GM18867 (cell line): ENCODE data around the gene CD22.

ENCODE experiments used
- ATAC-seq: cut with Tn5 transposase; IDR thresholded peaks from one replicate; pipeline ENCODE4 v1.9.1; 2021; ENCODE audit warnings: mild to moderate bottlenecking, moderate library complexity; ENCODE audit not compliant: unreplicated experiment

Gene CD22

DNA sequence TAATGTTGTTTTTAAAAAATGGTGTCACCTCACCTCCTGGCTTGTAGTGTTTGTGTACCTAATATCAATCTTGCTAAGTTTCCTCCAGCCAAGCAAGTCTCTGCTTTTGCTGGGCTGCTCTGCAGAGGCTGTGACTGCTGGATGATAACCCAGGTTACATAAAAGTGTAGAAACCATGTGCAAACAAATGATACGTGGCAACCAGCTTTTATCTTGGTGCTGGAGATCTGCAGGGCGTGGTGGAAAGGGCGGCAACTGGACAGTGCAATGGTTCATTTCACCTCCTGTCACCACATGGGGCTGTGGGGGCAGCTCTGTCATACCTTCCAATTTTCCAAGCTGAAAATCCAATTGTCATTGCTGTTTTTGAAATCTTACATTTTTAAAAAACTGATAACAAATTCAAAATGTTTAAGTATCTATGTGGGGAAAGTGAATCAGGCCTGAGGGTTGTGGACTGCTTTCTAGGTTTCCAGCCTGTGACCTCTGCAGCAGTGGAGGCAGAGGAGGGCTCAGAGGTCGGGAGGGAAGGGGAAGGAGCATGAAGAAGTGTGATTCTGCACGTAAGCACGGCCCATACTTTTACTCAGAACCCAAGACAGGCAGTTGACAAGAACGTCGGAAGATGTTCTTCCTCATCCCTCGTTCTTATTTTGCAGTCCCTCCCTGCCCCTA lies 51.6 kb downstream of the CD22 start:
- no peak for ATAC-seq

DNA sequence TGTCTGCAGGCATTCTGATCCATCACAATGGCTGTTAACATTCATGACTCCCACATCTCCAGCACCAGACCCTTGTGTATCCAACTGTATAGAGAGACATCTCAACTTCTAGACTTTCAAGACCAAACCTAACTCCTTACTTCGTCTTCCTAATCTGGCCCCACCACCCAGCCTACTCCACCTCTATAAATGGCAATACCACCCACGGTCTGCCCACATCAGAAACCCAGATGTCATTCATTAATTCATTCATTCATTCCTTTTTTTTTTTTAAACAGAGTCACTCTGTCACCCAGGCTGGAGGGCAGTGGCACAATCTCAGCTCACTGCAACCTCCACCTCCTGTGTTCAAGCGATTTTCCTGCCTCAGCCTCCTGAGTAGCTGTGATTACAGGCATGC lies 52.3 kb downstream of the CD22 start:
- ATAC-seq: no peak

DNA sequence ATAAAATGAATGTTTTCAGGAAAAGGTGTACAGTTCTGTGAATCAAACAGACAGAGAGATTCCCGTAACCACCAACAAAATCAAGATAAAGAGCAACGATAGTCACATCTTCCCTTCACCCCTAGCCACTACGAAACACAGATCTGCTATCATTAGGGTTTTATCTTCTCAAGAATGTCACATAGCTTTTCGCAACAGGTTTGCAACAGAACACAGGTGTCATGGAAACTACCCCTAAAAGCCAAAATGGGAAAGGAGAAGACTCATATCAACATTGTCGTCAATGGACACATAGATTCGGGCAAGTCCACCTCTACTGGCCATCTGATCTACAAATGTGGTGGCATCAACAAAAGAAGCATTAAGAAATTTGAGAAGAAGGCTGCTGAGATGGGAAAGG lies 52.9 kb downstream of the CD22 start:
- no peak for ATAC-seq

DNA sequence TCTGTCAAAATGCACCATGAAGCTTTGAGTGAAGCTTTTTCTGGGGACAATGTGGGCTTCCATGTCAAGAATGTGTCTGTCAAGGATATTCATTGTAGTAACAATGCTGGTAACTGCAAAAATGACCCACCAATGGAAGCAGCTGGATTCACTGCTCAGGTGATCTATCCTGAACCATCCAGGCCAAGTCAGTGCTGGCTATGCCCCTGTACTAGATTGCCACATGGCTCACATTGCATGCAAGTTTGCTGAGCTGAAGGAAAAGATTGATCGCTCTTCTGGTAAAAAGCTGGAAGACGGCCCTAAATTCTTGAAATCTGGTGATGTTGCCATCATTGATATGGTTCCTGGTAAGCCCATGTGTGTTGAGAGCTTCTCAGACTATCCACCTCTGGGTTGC lies 54.5 kb downstream of the CD22 start:
- ATAC-seq: no peak

DNA sequence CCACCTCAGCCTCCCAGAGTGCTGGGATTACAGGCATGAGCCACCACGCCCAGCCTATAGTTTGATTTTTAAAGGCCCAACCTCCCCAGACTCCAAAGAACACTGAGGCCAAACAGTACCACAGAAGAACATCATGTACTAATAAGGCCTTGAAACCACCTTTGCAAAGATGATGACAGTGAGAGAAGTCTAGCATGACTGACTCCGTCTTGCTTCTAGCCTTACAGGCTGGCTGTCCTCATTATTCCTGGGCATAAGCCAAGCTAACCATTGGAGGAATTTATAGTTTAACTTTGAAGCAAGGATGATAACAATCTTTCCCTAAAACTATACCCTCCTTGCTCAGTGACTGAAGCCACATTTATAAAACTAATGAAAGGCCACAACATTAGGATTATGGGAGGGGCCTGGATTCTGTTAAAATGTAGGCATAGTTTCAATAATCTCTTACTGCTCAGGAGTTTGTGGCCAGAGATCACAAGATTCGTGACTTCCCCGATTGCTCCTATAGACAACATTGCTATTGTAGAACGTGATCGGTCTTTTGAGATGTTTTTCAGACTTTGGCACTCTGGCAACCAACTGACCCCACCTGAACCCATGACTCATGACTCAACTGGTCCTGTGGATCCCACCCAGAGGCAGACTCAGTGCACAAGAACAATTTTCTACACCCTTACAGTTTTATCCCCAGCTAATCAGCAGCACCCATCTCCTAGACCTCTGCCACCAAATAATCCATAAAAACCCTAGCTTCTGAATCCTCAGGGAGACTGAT lies 59.5 kb downstream of the CD22 start:
- no peak for ATAC-seq

DNA sequence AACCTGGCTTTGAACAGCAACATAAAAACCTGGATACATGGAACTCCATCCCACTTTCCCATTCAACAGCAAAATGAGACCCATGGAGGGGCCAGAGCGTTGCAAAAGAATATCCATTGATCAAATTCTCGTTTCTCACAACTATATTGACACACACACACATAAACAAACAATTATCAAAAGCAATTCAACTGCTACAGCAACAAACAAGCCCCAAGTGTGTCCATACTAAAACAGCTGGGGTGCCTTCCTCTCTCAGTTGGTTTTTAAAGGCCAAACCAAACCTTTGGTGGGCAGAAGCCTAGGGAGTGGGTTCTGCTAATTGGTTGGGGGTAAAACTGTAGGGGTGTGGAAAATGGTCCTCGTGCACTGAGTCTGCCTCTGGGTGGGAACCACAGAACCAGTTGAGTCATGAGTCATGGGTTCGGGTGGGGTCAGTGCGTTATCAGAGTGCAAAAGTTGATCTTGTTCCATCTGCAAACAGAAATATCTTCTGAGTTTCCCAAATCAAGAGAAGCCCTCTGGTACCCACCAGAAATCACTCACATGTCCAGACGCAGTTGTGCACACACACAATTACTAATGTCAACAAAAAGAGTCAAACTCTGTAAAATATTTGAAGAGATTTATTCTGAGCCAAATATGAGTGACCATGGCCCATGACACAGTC lies 60.3 kb downstream of the CD22 start:
- no peak for ATAC-seq

DNA sequence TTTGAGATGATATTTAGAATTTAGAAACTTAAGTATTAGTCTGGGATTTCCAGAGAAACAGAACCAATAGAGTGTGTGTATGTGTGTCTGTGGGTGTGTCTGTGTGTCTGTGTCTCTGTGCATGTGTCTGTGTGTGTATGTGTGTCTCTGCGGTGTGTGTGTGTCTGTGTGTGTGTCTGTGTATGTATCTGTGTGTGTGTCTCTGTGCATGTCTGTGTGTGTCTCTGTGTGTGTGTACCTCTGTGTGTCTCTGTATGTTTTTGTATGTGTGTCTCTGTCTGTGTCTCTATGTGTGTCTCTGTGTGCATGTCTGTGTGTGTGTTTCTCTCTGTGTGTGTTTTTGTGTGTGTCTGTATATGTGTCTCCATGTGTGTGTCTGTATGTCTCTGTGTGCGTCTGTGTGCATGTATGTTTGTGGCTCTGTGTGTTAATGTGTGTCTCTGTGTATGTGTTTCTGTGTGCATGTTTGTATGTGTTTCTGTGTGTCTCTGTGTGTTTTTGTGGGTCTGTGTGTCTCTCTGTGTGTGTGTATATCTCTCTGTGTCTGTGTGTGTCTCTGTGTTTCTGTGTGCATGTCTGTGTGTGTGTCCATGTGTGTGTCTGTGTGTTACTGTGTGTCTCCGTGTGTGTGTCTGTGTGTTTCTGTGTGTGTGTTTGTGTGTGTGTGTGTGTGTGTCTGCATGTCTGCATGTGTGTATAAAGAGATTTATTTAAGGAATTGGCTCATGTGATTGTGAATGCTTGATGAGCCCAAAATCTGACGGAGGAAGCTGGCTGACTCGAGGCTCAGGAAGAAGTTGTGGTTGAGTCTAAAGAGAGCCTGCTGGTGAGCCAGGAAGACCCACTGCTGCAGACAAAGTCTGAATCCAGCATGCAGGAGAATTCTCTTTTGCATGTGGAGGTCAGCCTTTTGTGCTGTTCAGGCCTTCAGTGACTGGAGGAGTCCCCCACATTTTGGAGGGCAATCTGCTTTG lies 64.0 kb downstream of the CD22 start:
- ATAC-seq: no peak

DNA sequence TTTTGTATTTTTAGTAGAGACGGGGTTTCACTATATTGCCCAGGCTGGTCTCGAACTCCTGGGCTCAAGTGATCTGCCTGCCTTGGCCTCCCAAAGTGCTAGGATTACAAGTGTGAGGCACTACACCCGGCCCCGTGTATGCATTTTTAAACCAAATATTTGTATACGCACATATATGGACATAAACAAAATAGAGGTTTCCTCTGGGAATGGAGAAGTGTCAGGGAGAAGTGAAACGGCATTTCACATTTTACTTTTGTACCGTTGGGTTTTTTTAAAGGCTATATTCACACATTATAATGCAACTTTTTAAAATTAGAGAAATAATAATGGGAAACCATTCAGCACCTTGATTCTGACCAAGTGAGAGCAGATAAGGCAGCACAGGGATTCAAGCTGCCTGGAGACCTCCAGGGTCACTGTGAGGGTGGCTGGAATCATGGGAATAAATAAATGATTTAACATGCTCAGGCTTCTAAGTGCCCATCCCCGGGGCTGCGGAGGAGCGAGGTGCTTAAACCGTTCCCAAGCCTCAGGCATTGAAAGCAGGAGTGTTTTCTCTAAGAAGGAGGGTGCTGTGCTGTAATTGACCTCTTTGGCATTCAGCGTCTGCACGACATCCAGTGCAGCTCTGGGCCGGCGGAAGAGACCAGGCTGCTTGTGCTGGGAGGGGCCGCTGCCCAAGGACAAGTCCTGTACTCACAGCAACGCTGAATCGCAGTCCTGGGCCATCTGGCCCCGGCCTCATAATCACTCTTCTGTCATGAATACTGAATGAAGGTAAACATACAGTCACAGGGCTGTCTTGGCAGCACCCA lies 66.6 kb downstream of the CD22 start:
- no peak for ATAC-seq

DNA sequence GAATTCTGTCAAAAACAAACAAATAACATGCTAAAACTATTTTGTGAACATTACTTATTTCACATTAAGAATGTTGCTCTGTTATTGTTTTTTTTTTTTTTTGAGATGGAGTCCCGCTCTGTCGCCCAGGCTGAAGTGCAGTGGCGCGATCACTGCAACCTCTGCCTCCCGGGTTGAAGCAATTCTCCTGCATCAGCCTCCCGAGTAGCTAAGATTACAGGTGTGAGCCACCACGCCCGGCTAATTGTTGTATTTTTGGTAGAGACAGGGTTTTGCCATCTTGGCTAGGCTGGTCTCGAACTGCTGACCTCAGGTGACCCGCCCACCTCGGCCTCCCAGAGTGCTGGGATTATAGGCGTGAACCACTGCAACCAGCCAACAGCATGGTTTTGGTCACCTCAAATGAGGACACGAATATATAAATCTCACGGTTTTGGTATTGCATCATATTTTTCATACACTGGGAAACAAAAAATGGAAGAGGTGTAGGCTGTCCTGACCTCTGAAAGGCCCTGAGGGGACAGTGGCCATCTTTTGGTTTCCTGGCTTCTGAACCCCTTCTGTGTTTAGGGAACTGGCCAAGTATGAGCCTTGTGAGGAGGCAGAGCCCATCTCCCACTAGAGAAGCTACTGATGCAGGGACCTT lies 67.4 kb downstream of the CD22 start:
- ATAC-seq: no peak
